HG02938 (cell line): Measurements from ENCODE around the gene NPRL2.

ENCODE experiments used
- ATAC-seq: cut with Tn5 transposase; IDR thresholded peaks from one replicate; pipeline ENCODE4 v1.9.1; 2021; ENCODE audit warnings: mild to moderate bottlenecking, moderate library complexity; ENCODE audit not compliant: unreplicated experiment

Gene NPRL2

DNA sequence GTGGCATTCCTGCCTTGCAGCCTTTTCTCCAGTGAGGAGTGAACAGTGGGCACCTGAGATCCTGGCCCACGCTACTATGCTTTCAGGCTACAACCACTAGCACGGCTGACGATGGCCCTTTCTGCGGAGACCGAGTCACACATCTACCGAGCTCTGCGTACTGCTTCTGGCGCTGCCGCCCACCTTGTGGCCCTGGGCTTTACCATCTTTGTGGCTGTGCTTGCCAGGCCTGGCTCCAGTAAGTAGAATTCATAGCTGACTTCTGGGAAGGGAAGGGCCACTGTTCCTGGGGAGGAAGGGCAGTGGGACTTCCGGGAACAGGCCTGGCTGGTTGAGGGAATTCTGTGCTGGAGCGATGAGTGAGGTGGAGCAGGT is 735 bp upstream of the NPRL2 start:
- ATAC-seq: no peak

- ATAC-seq: no peak
Measured at GRCh38 chr3:50350213-50350526, 405 bp downstream of the NPRL2 start.

DNA sequence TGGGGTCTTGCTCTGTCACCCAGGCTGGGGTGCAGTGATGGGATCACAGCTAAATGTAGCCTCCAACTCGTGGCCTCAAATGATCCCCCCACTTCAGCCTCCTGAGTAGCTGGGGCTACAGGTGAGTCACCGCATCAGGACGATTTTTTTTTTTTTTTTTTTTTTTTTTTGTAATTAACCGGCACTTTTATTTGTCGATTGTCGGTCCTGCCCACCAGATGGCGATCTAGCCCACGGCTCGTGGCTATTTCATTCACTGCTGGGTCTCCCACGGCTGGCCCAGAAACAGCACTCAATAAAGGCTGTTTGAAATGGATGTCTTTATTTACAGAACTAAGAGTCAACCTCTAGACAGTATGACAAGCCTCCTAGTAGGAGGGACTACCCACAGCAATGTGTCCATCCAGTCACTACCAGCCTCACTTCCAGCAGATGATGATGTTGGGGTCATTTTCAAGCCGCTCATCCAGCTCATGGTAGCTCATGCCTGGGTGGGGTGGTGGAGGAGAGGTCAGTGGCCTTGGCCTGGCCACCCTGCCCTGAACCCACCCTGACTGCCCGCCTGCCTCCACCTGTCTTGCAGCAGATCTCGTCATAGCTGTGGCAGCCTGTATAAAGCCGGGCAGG is 3.3 kb downstream of the NPRL2 start:
- ATAC-seq: no peak

- no peak for ATAC-seq
Measured at GRCh38 chr3:50345586-50346234, 4.9 kb downstream of the NPRL2 start, which contains the start of gene ZMYND10. TSS of gene ZMYND10 (minus strand) at chr3:50345732. CDS start at chr3:50345579, 153 bp downstream.

- ATAC-seq: no peak
Measured at GRCh38 chr3:50345008-50345407, 5.6 kb downstream of the NPRL2 start.

- ATAC-seq: no peak
Measured at GRCh38 chr3:50342813-50343633, 7.6 kb downstream of the NPRL2 start.

DNA sequence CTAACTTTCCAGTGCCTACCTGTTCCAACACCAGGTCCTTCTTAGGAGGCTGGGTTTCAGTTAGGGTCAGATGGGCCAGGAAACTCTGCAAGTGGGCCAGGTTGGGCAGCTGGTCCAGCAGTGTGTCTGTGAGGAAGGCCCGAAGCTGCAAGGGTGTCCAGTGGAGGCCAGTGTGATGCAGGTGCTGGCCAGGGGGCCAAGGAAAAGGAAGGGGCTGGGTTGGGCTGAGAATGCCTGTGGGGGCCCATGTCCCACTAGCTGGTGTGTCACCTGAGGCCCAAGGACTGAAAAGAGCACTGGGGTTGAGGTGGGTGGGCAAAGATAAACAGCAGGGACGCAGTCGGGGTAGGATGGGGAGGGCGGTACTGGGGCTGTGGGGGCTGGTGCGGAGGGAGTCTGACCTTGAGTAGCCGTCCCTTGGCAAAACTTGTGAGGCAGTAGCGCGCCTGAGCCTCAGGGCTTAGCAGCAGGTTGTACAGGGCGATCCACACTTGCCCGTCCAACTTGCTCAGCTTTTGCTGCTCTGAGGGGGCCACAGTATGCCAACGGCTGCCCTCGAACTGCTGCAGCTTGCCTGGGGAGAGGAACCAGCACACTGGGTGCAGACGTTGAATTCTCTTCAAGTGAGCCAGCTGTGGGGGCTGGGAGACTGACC is 8.5 kb downstream of the NPRL2 start:
- ATAC-seq: no peak

- no peak for ATAC-seq
Measured at GRCh38 chr3:50341537-50341936, 9.0 kb downstream of the NPRL2 start.

- no peak for ATAC-seq
Measured at GRCh38 chr3:50340448-50341329, 9.9 kb downstream of the NPRL2 start, which contains the start of gene RASSF1. TSS of gene RASSF1 (minus strand) at chr3:50340836. CDS start at chr3:50340805, 31 bp downstream.

- no peak for ATAC-seq
Measured at GRCh38 chr3:50340147-50340447, 10.5 kb downstream of the NPRL2 start.

DNA sequence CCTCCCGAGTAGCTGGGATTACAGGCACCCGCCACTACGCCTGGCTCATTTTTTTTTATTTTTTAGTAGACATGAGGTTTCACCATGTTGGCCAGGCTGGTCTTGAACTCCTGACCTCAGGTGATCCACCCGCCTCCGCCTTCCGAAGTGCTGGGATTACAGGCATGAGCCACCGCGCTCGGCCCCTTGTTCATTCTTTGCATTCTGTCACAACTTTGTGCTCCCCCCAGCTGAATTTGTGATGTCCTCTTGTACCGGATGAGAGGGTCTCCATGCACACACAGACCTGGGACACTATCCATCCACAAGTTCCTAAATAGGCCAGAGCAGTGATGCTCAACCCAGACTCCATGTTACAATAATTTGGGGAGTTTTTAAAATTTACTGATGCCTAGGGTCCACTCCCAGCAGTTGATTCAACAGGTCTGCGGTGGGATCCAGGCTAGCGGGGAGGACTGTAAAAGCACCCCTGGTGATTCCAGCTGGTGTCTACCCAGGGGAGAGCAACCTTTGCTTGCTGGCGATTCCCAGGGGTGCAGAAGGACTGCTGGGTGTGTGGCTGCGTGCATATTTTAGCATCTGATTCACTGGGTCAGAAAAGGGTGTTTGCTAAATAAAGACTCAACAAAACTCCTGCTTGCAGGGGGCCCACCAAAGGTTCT is 11.0 kb downstream of the NPRL2 start:
- ATAC-seq: no peak

DNA sequence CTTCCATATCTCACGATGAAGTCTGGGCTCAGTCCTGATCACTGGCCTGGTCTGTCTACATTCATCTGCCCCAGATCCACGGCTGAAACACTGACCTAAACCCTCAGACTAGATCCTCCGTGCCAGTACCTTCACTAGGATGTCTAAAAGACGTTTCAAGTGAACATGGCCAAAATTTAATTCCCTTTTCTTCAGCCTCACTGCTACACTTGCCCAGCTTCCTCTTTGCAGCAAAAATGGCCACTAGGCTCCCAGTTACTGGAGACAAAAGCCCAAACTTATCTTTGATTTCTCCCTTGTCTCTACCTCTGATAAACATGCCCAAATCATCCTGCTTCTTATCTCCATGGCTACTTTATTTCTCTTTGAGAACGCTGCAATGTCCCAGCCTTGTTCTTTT is 11.6 kb downstream of the NPRL2 start:
- no peak for ATAC-seq

DNA sequence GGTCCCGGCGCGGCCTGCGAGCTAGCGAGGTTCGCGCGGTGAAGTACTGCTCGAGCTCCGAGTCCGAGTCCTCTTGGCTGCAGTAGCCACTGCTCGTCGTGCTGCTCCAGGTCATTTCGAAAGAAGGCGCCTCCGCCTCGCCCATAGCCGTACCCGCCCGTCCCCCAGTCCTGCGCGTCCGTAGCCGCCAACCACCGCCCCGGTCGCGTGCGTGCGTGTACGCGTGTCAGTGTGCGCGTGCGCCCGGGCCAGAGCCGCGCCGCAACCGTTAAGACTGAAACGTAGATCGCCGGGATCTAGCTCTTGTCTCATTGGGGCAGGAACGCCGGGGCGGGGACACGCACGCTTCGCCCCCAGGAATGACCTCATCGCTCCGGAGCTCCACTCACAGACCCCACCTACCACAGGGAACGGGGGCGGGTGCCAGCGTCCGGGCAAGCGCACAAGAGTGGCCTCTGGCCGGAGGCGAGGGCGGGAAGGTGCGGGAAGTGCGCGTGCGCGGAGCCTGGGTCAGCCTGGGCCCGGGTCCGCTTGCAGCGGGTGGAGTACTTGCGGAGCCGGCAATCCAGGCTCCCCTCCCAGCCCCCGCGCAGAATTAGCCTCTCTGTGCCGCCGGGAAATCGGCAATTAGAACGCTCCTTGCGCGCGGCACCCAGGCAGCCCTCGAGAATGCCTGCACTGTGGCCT is 13.3 kb downstream of the NPRL2 start:
- peak; percentile 68 for ATAC-seq

DNA sequence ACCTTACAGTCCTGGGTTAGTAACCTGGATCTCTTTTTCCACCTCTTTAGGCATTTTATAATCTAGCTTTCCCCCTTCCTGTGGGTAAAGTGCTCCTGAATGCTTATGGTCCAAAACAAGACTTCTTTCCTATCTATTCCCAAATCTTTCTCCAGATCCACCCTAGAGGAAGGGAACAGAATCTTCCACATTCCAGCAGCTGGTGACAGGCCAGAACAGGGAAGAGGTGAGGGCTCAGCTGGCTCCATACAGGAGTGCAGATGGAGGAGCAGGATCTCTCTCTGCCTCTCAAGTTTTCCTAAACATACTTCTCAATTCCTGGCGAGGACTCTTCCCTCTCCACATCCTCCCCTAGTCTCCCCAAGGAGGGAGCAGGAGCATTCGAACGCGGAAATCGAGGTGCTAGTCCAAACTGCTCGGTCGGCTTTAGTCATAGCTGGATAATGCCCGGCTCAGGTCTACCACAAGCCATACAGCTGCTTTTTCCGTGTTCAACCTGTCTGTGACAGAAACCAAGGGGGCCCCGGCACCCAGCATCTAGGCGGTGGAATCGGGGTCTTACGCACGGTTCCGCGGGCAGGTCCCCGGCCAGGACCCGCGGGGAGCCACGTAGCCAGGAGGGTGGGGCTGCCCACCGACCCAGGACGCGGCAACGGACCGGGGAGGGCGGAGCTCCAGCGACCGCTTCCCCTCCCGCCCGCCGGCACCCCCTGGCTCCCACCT is 14.0 kb downstream of the NPRL2 start:
- peak; percentile 14 for ATAC-seq

DNA sequence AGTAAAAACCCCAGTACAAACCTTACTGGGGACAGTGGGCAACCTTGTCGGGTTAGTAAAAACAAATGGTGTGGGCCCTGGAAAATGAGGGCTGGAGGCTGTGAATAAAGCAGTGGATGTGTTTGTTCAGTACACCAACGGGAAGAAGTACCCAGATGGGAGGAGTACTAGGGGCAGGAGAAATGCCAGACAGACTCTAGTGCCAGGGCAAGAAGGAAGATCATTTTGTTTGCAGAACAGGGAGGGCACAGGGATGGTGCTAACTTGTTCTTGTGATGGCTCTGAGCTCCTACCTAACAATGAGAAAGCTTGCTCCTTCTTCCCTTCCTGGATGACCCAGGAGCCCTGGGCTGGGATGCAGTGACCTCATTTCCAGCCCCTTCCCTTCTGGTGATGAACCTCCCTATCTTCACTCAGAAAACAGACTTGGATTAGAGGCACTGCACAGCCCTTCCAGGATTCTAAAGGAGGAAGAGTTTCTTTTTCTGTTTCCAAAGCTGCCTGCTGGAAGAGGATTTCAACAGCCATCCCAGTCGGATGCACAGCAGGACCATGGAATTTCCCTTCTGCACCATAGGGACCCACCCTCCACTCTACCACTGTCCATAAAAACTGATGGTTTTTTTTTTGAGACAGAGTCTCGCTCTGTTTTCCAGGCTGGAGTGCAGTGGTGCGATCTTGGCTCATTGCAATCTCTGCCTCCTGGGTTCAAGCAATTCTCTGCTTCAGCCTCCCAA is 16.1 kb downstream of the NPRL2 start:
- ATAC-seq: no peak

- ATAC-seq: no peak
Measured at GRCh38 chr3:50333744-50334328, 16.7 kb downstream of the NPRL2 start.

DNA sequence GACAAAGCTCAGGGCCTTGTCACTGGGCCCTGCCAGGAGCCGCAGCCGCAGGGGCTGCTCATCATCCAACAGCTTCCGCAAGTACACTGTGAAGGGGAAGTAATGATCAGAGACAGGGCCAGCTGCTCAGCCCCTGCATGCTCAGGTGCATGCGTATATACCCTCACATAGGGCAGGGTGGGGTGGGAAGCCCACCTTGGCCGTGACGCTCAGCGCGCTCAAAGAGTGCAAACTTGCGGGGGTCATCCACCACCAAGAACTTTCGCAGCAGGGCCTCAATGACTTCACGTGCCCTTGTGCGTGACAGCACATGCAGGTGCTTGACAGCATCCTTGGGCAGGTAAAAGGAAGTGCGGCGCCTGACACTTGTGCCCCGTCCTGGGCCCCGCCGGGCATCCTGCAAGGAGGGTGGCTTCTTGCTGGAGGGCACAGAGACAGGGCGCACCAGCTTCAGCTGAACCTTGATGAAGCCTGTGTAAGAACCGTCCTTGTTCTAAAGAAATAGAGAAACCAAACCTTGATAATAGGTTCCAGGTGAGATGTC is 19.1 kb downstream of the NPRL2 start:
- no peak for ATAC-seq

GRCh38 chr3:50330330-50330729 is 20.2 kb downstream of the NPRL2 start:
- no peak for ATAC-seq
